ENCODE measurements around the gene ALS2. TPM values are rescaled to one million over a fixed set of nuclear protein-coding genes. Genes with fewer than 3 reads are reported as not detected.
"Not testable (repeated sequence)": the region's sequence is repeated elsewhere in the genome, so short reads cannot be mapped to it uniquely, and the experiment has no call there.

The ALS2 gene
- total and polyA plus RNA-seq, 4 donors = 21.7 to 42.1 (median 27.9) TPM

DNA sequence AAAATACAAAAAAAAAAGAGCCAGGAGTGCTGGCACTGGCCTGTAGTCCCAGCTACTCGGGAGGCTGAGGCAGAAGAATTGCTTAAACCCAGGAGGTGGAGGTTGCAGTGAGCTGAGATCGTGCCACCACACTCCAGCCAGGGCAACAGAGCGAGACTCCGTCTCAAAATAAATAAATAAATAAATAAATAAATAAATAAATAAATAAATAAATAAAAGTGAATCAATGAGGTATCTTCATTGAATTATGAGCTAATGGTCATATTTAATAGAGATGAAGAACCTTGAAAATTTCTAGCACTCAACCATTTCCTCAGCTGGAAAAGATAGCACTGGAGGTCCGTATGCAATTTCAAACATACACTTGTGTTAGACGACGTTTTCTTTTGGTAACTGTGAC is 16.3 kb downstream of the ALS2 start:
- DNase-seq (ENCODE audit: low read depth in 4 of 6, low spot score in 6 of 6); H3K4me1 ChIP-seq (ENCODE audit: control insufficient read depth, insufficient read depth, low read length); H3K9me3 ChIP-seq (ENCODE audit: control insufficient read depth, insufficient read depth, low read length); H3K27me3 ChIP-seq (ENCODE audit: control insufficient read depth, insufficient read depth, low read length); H3K27ac ChIP-seq (ENCODE audit: low read depth, low read length); H3K4me3 ChIP-seq (ENCODE audit: low read depth, low read length): not testable (repeated sequence)
- 100% methylated on average over 1 of the region's 7 CpGs for WGBS (ENCODE audit: insufficient coverage)
- H3K36me3 ChIP-seq (ENCODE audit: control insufficient read depth, insufficient read depth, low read length) = peaks cover 23% of the 10 kb centered on the region

DNA sequence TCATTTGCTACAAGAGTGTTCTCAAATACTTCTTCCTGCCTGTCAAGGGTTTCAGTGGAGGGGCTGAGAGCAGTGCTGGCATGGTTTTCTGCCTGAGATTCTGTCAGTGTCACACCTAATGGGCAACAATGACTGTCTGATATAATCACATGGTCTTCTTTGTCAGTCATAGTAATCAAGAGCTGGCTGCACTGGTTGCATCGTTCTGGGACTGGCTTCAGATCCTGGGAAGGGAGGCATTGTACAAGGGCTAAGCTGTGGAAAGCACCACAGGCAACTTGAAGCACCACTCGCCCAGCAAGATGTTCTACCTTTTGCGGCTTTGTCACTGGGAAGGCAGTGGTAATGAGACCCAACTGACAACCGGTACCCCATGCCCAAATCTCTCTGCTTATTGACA is 19.6 kb downstream of the ALS2 start:
- peaks cover 21% of the 10 kb centered on the region for H3K36me3 ChIP-seq (ENCODE audit: control insufficient read depth, insufficient read depth, low read length)
- no peak for DNase-seq (ENCODE audit: low read depth in 4 of 6, low spot score in 6 of 6)
- 90% methylated on average over 4 of the region's 4 CpGs for WGBS (ENCODE audit: insufficient coverage)
- H3K4me1 ChIP-seq (ENCODE audit: control insufficient read depth, insufficient read depth, low read length) = no peaks in the 10 kb centered on the region
- no peak overlapping the region for H3K4me3 ChIP-seq (ENCODE audit: low read depth, low read length)
- H3K9me3 ChIP-seq (ENCODE audit: control insufficient read depth, insufficient read depth, low read length) = no peaks in the 10 kb centered on the region
- no peaks in the 10 kb centered on the region for H3K27me3 ChIP-seq (ENCODE audit: control insufficient read depth, insufficient read depth, low read length)
- no peak overlapping the region for H3K27ac ChIP-seq (ENCODE audit: low read depth, low read length)

DNA sequence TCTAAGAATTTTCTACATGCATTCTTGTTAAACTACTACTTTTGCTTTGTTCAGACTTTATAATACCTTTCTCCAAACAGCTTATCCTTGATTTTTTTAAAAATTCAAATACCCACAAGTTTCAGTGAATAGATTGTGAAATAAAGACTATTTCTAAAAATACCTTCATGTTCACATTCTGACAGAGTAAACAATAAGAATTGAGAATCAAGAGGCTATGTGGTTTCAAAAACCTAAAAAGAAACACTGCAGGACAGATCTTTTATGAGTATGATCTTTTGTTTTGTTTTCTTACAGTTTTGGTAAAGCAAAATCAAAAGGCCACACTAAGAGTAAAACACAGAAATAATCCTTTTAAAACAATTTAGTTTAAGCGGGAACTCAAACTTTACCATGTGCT is 21.2 kb downstream of the ALS2 start:
- H3K27me3 ChIP-seq (ENCODE audit: control insufficient read depth, insufficient read depth, low read length) = no peaks in the 10 kb centered on the region
- no peak overlapping the region for H3K27ac ChIP-seq (ENCODE audit: low read depth, low read length)
- no peaks in the 10 kb centered on the region for H3K9me3 ChIP-seq (ENCODE audit: control insufficient read depth, insufficient read depth, low read length)
- peaks cover 21% of the 10 kb centered on the region for H3K36me3 ChIP-seq (ENCODE audit: control insufficient read depth, insufficient read depth, low read length)
- H3K4me1 ChIP-seq (ENCODE audit: control insufficient read depth, insufficient read depth, low read length) = no peaks in the 10 kb centered on the region
- no CpG with 5 or more reads among the region's 1 CpG for WGBS (ENCODE audit: insufficient coverage)
- no peak for DNase-seq (ENCODE audit: low read depth in 4 of 6, low spot score in 6 of 6)
- H3K4me3 ChIP-seq (ENCODE audit: low read depth, low read length) = no peak overlapping the region

DNA sequence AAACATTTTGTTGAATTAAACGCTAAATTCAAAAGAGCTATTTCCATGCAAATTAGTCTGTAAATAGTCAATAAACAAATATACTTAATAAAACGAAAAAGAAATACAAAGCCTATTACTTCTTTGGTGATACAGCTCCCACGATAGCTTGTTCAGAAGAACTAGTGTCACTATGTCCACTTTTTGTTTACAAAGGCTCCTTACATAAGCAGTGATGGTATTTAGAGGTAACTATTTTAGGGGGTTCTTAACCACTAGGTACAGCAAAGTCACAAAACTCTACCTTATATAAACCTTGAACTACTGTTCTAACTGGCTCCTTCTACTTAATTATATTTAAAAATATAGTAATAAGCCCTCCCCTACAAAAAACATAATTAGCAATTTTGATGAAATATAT is 21.9 kb downstream of the ALS2 start:
- no peak overlapping the region for H3K4me3 ChIP-seq (ENCODE audit: low read depth, low read length)
- no peak overlapping the region for H3K27ac ChIP-seq (ENCODE audit: low read depth, low read length)
- no peaks in the 10 kb centered on the region for H3K4me1 ChIP-seq (ENCODE audit: control insufficient read depth, insufficient read depth, low read length)
- H3K9me3 ChIP-seq (ENCODE audit: control insufficient read depth, insufficient read depth, low read length) = no peaks in the 10 kb centered on the region
- no peak for DNase-seq (ENCODE audit: low read depth in 4 of 6, low spot score in 6 of 6)
- WGBS (ENCODE audit: insufficient coverage) = no CpG with 5 or more reads among the region's 3 CpGs
- no peaks in the 10 kb centered on the region for H3K27me3 ChIP-seq (ENCODE audit: control insufficient read depth, insufficient read depth, low read length)
- H3K36me3 ChIP-seq (ENCODE audit: control insufficient read depth, insufficient read depth, low read length) = peaks cover 24% of the 10 kb centered on the region

DNA sequence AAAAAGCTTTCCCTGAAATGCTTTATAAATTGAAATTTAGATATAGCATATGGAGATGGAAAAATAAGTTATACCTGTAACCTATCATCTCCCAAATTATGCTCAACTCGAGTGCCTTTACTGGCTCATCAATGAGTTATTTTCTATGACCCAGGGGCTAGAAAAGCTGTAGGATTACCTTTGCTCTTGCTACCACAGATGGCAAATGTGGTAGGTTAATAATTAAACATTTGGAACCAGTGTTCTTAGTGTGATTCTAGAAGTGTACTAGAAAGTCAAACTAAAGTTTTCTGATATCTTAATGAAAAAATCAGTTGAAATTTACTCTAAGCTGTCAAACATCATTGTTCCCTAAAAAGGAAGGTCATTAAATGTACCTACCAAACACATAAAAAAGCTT is 22.5 kb downstream of the ALS2 start:
- no CpG with 5 or more reads among the region's 1 CpG for WGBS (ENCODE audit: insufficient coverage)
- Histone ChIP-seq H3K36me3 (ENCODE audit: control insufficient read depth, insufficient read depth, low read length) (peaks cover 24% of the 10 kb centered on the region), H3K4me3 (ENCODE audit: low read depth, low read length) (no peak overlapping the region), H3K9me3 (ENCODE audit: control insufficient read depth, insufficient read depth, low read length) (no peaks in the 10 kb centered on the region), H3K4me1 (ENCODE audit: control insufficient read depth, insufficient read depth, low read length) (no peaks in the 10 kb centered on the region), H3K27me3 (ENCODE audit: control insufficient read depth, insufficient read depth, low read length) (no peaks in the 10 kb centered on the region), H3K27ac (ENCODE audit: low read depth, low read length) (no peak overlapping the region)
- no peak for DNase-seq (ENCODE audit: low read depth in 4 of 6, low spot score in 6 of 6)

DNA sequence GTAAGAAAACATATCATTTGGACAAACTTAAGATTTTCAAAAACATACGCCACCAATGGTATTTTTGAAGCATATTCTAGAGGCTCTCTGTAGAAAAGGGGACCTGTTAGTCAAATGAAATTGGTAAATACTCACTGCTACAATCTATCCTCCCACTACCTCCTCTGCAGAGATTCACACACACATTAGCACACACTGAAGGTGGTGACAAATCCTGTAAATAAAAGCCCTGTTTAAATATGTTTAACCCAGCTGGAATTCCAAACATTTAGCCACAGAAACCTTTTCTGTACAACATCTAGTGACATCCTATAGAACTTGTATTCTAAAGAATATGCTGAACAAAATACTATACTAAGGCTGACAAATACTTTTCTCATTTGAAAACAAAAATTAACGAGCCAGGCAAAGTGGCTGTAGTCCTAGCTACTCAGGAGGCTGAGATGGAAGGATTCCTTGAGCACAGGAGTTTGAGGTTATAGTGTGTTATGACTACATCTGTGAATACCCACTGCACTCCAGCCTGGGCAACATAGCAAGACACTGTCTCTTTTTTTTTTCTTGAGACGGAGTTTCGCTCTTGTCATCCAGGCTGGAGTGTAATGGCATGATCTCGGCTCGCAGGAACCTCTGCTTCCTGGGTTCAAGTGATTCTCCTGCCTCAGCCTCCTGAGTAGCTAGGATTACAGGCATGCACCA is 25.9 kb downstream of the ALS2 start:
- no peak overlapping the region for H3K4me3 ChIP-seq (ENCODE audit: low read depth, low read length)
- no peak for DNase-seq (ENCODE audit: low read depth in 4 of 6, low spot score in 6 of 6)
- no peaks in the 10 kb centered on the region for H3K4me1 ChIP-seq (ENCODE audit: control insufficient read depth, insufficient read depth, low read length)
- no peak overlapping the region for H3K27ac ChIP-seq (ENCODE audit: low read depth, low read length)
- H3K27me3 ChIP-seq (ENCODE audit: control insufficient read depth, insufficient read depth, low read length) = no peaks in the 10 kb centered on the region
- H3K36me3 ChIP-seq (ENCODE audit: control insufficient read depth, insufficient read depth, low read length) = peaks cover 7% of the 10 kb centered on the region
- no peaks in the 10 kb centered on the region for H3K9me3 ChIP-seq (ENCODE audit: control insufficient read depth, insufficient read depth, low read length)
- WGBS (ENCODE audit: insufficient coverage) = no CpG with 5 or more reads among the region's 6 CpGs

DNA sequence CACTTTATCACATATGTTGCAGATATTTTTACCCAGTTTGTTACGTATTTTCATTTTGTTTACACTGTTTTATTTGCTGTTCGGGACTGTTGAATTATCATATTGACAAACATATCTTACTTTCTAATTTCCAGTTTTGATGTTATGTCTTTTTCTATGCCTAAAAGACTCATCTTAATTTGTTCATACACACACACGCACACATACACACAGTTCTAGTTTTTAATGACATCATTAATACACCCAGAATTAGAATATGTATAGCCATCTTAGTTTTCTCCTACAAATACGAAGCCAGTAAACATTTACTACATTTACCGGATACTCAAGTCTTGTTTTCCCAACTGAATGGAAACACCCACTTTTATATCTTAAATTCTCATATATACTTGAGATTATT is 29.2 kb downstream of the ALS2 start:
- 80% methylated on average over 1 of the region's 5 CpGs for WGBS (ENCODE audit: insufficient coverage)
- no peak for DNase-seq (ENCODE audit: low read depth in 4 of 6, low spot score in 6 of 6)
- Histone ChIP-seq H3K4me1 (ENCODE audit: control insufficient read depth, insufficient read depth, low read length) (no peaks in the 10 kb centered on the region), H3K36me3 (ENCODE audit: control insufficient read depth, insufficient read depth, low read length) (peaks cover 14% of the 10 kb centered on the region), H3K27me3 (ENCODE audit: control insufficient read depth, insufficient read depth, low read length) (no peaks in the 10 kb centered on the region), H3K4me3 (ENCODE audit: low read depth, low read length) (no peak overlapping the region), H3K9me3 (ENCODE audit: control insufficient read depth, insufficient read depth, low read length) (no peaks in the 10 kb centered on the region), H3K27ac (ENCODE audit: low read depth, low read length) (no peak overlapping the region)

DNA sequence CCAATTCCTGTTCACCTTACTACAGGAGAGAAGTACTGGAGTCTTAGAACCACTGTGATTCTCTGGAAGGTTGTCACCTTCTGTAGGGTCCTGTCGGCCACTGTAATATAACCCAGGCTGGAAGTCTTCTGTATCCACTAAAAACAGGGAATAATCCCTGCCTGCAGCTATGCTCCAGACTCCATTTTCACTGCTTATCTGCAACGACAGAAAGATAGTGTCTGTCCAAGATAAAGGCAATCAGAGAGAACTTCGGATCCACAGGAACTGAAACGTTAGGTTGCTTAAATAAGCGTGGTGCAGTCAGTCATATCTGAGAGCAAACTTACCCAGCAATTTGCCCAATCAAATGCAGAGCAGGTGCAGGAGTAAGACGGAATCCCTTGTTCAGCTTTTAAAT is 34.2 kb downstream of the ALS2 start:
- peaks cover 24% of the 10 kb centered on the region for H3K36me3 ChIP-seq (ENCODE audit: control insufficient read depth, insufficient read depth, low read length)

DNA sequence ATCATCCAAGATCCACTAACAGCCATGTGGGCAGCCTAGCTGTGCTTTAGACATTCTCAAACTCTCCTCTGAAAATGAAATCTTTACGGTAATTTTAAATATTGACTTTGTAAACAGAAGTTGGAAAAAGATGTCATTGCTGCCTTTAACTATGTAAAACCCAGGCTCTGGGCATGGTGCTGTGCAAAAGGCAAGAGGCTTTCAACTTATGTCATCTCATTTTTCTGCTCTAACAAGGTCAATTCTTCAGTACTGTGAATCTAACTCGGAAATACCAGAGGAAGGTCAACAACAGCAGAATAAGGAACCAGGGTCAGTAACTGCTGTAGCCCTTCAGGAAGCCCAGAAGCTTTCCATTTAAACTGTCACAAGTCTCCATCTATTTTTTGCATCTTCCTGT is 45.2 kb downstream of the ALS2 start:
- H3K9me3 ChIP-seq (ENCODE audit: control insufficient read depth, insufficient read depth, low read length) = no peaks in the 10 kb centered on the region
- 91% methylated on average over 1 of the region's 2 CpGs for WGBS (ENCODE audit: insufficient coverage)

More for the DNA sequence above, 34.2 kb downstream of the ALS2 start:
- H3K4me3 ChIP-seq (ENCODE audit: low read depth, low read length) = no peak overlapping the region
- H3K9me3 ChIP-seq (ENCODE audit: control insufficient read depth, insufficient read depth, low read length) = no peaks in the 10 kb centered on the region
- WGBS (ENCODE audit: insufficient coverage) = 100% methylated on average over 4 of the region's 6 CpGs
- H3K27me3 ChIP-seq (ENCODE audit: control insufficient read depth, insufficient read depth, low read length) = no peaks in the 10 kb centered on the region
- no peak for DNase-seq (ENCODE audit: low read depth in 4 of 6, low spot score in 6 of 6)
- H3K4me1 ChIP-seq (ENCODE audit: control insufficient read depth, insufficient read depth, low read length) = no peaks in the 10 kb centered on the region
- no peak overlapping the region for H3K27ac ChIP-seq (ENCODE audit: low read depth, low read length)

DNA sequence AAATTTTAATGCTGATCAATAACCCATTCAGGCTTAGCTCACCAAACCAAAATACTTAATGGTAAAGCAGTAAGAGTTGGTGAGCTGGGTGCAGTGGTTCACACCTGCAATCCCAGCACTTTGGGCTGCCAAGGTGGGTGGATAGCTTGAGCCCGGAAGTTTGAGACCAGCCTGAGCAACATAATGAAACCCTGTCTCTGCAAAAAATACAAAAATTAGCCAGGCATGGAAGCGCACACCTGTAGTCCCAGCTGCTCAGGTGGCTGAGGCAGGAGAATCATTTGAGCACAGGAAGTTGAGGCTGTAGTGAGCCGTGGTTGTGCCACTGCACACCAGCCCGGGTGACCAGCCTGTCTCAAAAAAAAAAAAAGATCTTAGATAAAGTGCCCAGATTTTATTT is 46.6 kb downstream of the ALS2 start:
- no peaks in the 10 kb centered on the region for H3K27me3 ChIP-seq (ENCODE audit: control insufficient read depth, insufficient read depth, low read length)
- H3K4me3 ChIP-seq (ENCODE audit: low read depth, low read length) = no peak overlapping the region
- no peaks in the 10 kb centered on the region for H3K4me1 ChIP-seq (ENCODE audit: control insufficient read depth, insufficient read depth, low read length)
- peaks cover 18% of the 10 kb centered on the region for H3K36me3 ChIP-seq (ENCODE audit: control insufficient read depth, insufficient read depth, low read length)
- H3K27ac ChIP-seq (ENCODE audit: low read depth, low read length) = no peak overlapping the region
- H3K9me3 ChIP-seq (ENCODE audit: control insufficient read depth, insufficient read depth, low read length) = no peaks in the 10 kb centered on the region
- no peak for DNase-seq (ENCODE audit: low read depth in 4 of 6, low spot score in 6 of 6)
- 91% methylated on average over 4 of the region's 4 CpGs for WGBS (ENCODE audit: insufficient coverage)

More for the DNA sequence above, 45.2 kb downstream of the ALS2 start:
- Histone ChIP-seq H3K4me1 (ENCODE audit: control insufficient read depth, insufficient read depth, low read length) (no peaks in the 10 kb centered on the region), H3K36me3 (ENCODE audit: control insufficient read depth, insufficient read depth, low read length) (peaks cover 21% of the 10 kb centered on the region), H3K4me3 (ENCODE audit: low read depth, low read length) (no peak overlapping the region), H3K27me3 (ENCODE audit: control insufficient read depth, insufficient read depth, low read length) (no peaks in the 10 kb centered on the region), H3K27ac (ENCODE audit: low read depth, low read length) (no peak overlapping the region)
- no peak for DNase-seq (ENCODE audit: low read depth in 4 of 6, low spot score in 6 of 6)

Measured in spinal cord (tissue), 10 donors.